IgD-negative memory B cell (primary cell): ENCODE measurements around the gene FARP1. TPM values are rescaled to one million over a fixed set of nuclear protein-coding genes. Genes with fewer than 3 reads are reported as not detected.

Source experiments
- polyA plus RNA-seq: library from polyadenylated mRNA; unstranded; fragments of 300-500 nt; fragmentation: Illumina TruSeq; gene quantifications from one replicate; pipeline ENCODE4 v1.2.3, GENCODE V29; 2021

FARP1 gene
- polyA plus RNA-seq, 1 donor from 2014 or later, result 0.46 TPM

Other genes starting within 250 kb of the FARP1 start
- gene IPO5, start 189.4 kb upstream of the FARP1 start, polyA plus RNA-seq, result 25.3 TPM
- gene RNF113B, start 34.2 kb downstream of the FARP1 start, polyA plus RNA-seq, result not detected